Measurements from ENCODE around the gene EMC10.

DNA sequence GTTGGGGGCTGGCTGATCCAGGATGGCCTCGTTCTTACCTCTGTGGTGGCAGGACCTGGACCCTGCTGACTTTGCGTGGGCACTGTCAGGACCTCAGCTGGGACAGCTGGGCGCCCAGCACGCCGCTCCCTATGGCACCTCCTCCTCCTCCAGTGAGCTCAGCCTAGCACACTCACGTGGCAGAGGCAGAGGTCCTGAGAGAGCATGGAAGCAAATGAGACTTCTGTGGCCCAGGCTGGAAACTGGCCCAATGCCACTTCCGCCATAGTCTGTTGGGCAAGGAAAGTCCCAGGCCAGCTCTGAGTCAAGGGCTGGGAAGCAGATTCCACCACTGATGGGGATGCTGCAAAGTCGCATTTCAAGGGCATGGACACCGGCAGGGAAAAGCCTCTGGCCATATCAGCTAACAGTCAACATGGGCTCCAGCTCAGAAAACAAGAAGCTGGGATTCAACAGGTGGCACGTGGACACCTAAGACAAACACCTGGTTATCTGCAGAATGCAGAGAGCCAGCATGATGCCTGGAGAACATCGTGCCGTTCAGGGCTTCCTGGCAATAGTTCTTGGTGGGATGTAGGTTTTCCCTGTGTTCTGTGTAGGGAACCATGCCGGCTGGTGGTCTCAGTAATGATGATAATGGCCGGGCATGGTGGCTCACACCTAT is 26.9 kb upstream of the EMC10 start:
- TF ChIP-seq POLR2A (IDR thresholded peaks at IDR 0.05) (no peak), CTCF (IDR thresholded peaks at IDR 0.05) (no peak)

Data from adrenal gland (tissue), 5 donors.